GM21576 (cell line): ENCODE results near the gene ADIPOR2.
"Not testable (repeated sequence)": the region's sequence is repeated elsewhere in the genome, so short reads cannot be mapped to it uniquely, and the experiment has no call there.

ENCODE experiments used
- ATAC-seq: cut with Tn5 transposase; IDR thresholded peaks from one replicate; pipeline ENCODE4 v1.9.1; 2021; ENCODE audit warnings: mild to moderate bottlenecking, moderate library complexity; ENCODE audit not compliant: unreplicated experiment

The ADIPOR2 gene

DNA sequence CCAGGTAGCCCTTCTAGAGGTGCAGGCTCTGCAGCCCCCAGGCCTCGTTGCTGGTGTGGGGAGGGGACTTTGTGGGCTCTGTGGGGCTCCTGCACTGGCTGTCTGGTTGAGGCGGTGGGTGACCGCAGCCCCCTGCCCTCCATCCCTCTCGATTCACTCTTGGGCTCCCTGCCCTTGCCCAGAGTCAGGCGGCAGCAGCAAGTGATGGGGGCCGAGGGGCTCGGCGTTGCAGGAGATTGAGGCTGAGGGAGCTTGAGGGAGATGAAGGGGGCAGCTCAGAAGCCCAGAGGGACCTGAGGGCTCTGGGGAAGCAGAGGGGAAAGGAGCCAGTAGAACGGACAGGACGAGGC lies 120.0 kb downstream of the ADIPOR2 start:
- no peak for ATAC-seq

DNA sequence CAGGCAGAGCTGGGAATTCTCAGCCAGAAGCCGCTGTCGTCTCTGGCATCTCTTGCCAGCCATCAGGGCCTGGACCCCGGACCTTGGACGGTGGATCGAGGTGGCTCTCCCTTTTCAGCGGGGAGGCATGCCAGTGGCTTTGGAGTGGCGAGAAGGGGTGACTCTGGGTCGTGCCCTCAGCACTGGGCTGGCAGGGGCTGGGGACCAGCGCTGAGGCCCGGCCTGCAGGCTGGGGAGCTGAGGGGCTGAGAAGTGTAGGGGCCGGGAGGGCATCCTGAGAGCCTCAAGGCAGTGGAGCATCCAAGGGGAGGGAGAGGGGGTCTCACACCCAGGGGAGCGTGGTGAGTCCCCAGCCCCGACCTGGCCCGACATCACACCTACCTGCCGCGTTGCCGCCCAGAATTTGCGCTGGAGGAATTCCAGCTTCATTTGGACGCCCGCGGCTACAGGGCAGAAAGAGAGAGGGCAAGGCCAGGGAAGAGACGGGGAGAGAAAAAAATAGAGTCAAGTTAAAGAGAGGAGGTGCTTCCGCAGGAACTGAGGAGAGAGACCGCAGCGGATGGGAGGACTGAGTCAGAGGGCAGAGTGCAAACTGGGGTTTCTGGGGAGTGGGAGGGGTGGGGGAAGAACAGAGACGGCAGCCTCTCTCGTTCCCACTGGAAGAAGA lies 120.5 kb downstream of the ADIPOR2 start:
- no peak for ATAC-seq

DNA sequence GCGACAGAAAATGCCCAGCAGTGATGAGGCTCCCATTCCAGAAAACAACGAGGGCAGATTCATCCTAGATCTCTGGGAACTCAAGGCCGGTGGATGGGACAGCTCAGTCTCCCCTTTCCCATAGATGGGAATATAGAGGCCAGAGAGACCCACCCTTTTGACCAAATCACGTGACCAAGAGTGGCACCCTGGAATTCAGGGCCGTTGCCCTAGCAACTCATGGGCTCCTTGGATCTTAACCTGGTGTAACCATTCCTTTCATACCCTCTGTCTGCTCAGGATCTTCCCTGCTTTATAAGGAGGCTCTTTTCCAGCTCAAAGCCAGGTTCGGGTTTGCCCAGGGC lies 121.0 kb downstream of the ADIPOR2 start:
- no peak for ATAC-seq

DNA sequence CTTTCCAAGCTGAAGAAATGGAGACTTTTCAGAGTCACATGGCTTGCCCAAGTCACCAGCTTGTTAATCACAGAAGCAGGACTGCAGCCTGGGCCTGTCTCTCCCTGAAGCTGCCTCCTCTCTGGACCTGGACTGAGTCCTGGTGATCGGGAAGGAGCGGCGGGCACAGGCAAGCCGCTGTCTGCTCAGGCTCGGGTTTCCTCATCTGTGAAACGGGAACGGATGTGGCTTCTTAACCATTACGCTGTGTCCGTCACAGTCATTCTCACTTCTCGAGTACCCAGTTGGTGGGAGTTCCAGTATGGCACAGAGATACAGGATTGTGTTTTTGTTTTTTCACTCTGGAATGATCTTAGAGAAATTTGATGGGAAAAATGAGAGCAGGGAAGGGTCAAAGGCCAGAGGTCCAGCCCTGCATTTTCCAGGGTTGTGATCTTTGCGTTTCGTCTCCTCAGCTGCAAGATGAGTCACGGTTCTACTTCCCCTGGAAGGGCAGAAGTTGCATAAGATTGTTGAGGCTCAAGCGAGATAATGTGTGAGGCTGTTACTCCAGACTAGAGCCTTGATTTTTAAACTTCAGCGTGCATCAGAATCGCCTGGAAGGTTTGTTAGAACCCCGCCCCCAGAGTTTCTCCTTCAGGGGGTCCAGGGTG lies 121.9 kb downstream of the ADIPOR2 start:
- ATAC-seq = no peak

DNA sequence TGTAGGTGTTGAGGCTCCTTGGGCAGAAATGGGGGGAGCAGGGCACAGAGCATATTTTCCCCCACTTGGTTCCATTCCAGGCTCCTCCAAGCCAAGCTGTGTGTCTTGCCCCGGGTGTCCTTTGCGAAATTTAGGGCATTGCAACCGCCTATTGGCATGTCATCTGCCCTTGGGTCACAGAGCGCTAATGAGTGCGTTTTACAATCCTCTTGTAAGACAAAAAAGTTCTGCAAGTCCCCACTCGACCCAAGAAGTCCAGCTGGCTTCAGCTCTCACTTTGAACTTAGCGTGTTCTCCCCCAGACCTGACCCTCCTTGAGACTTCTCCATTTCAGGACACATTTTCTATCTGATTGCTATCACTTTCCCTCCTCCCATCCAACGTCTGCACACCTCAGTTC lies 123.4 kb downstream of the ADIPOR2 start:
- no peak for ATAC-seq

DNA sequence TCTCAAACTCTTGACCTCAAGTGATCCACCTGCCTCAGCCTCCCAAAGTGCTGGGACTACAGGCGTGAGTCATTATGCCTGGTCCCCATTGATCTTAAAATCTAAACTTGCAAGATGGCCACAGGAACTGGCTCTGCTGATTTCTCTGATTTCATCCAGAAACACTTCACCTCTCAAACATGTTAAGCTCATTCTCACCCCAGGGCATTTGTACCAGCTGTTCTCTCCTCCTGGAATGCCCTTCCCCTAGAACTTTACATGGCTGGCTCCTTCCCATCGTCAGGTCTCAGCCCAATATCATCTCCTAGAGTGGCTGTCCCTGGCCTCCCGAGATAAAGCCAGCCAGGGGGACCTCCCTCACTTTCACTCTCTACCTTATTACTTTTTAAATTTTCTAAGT lies 124.2 kb downstream of the ADIPOR2 start:
- no peak for ATAC-seq

DNA sequence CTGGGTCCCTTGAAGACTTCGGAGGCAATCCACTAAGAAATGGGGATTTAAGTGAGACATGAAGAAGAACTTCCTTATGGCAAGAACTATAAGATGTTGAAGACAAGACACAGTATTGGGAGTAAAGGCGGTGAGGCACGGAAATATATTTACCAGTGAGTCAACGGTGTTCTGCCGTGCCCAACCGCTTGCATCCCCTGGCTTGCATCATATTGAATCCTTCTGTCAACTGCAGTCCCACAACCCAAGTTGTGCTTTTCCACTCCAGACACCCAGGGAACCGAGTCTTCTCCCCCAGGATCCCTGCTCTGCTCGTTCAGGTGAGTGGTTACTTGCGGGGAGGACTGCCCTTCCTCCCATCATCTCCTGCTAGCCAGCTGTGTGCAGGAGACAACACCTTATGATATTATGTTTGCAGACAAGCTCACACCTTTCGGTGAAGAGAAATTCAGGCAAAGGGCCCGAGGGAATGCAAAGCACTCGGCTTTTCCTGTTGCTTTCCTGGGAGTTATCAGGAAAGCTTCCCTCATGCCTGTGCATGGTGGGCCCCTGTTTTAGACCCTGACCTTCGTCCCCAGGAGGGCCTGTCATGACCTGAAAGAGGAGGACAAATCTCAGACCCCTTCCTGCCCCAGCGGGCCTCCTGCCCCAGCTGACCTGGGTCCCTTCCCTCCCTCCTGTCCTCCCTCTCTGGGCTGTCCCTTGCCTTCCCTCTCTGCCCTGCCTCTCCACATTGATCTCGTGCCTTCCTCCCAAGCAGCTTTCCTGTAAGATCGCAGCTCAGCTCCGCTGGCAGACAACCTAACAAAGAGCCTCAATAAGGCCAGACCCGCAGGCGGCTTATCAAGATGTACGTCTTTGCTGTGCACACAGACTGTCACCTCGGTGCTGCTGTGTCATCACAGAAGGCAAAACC lies 125.2 kb downstream of the ADIPOR2 start:
- no peak for ATAC-seq

DNA sequence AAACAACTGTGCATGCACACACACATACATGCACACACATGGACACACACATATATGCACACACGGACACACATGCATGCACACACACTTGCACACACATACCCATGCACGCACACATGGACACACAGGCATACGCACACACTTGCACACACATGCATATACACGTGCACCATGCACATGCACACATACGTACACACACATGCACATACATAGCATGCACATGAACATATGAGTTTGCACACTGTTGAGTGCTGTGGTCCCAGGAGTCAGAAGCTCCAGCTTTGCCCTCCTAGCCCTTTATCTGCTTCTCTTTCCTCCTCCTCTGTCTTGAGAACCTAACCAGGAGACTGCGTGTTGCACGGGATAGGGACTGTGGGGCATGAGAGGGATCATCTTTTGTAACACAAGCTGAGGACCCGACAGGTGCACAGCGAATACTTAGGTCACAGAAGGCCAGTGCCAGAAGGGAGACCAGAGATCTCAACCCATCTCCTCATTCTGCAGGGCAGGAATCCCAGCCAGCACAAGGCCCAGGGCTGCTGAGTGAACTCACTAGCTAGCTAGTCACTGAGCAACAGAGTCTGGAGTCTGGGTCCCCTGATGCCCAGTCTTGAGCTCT lies 126.0 kb downstream of the ADIPOR2 start:
- no peak for ATAC-seq

DNA sequence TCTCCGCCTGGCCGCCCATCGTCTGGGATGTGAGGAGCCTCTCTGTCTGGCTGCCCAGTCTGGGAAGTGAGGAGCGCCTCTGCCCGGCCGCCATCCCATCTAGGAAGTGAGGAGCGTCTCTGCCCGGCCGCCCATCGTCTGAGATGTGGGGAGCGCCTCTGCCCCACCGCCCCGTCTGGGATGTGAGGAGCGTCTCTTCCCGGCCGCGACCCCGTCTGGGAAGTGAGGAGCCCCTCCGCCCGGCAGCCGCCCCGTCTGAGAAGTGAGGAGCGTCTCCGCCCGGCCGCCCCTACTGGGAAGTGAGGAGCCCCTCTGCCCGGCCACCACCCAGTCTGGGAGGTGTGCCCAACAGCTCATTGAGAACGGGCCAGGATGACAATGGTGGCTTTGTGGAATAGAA lies 127.1 kb downstream of the ADIPOR2 start:
- not testable (repeated sequence) for ATAC-seq

DNA sequence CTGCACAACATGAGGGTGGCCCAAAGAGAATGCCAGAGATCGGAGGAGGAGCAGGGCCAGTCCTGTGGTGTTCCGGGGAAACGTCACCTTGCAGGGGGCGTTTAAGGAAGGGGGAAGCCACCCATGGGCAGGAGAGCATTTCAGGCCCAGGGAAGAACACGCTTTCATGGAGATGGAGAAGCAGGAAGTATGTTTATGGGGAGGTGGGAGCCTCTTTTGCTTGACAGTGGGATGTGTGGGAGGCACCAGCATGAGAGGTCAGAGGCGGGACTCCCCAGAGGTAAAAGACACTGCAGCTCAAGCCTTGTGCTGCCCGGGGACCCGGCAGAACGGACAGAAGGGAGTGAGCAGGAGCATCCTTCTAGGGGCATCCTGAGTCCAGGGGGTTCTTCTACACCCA lies 128.2 kb downstream of the ADIPOR2 start:
- ATAC-seq = no peak

DNA sequence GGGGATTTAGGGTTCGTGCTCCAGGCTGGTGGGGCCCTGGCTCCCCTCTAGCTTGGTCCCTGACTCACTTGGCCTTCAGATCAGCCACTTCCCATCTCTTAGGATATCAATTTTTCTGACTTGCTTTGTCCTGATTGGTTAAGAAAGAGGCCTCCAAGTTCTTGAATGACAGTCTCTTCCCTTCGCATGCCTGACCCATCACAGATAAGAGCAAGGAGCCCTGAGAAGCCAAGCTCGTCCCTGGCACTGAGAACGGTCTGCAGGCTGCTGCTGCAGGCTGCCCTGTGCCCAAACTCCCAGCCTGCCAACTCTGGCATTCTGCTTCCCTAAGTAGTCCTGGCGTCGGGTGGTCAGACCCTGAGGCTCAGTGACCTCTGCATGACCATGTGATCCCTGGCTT lies 128.7 kb downstream of the ADIPOR2 start:
- ATAC-seq = no peak

DNA sequence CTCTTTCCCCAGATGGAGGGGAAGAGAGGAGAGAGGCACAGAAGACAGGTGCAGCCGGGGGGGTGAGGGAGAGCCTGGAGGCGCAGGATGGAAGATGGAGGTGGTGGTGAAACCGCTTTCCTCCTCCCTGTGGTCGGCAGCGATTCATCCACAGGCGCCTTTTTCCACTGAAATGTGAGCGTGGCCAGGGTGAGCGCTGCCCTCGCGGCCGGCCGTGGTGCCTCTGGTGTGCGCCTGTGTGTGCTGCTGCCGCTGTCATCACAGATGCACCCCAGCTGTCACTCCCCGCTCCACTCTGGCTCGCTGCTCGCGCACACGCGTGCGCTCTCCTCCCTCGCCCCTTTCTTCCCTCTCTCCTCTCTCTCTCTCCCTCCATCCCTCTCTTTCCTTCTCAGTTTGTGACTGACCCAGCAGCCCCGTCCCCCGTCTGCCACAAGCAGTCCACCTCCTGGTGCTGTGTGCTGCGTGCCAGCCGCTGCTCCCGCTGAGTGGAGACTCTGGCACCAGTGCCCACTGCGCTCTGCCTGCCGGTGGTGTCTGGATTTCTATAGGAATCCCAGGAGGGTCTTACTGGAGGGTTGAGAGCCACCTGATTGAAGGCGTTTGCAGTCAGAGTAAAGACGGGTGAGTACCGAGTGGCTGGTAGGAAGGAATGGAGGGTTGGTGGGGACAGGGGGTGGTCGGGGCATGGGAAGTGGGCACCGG lies 129.5 kb downstream of the ADIPOR2 start, which contains the start of gene LRTM2:
TSS of gene LRTM2 (plus strand) at position 375 of the 705 bp plus-strand sequence. CDS start 7,584 bp downstream, outside the sequence.
- ATAC-seq = no peak

DNA sequence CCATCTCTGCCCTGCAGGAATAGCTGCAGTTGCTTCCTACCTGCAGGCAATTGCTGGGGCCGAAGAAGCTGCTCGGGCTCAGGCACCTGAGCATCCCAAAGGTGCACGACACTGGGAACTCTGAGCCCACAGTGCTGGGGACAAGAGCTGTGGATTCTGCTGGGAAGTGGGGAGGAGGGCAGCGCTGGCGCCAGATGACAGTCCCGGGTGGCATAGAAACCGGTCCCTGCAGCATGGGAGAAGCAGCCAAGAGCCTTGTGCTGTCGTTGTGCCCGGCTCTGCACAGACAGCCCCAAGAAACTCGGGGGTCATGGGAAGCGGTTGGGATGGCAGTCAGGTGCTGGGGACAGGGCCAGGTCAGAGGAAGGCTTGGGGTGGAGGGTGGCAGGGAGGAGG lies 130.0 kb downstream of the ADIPOR2 start:
- ATAC-seq = no peak

DNA sequence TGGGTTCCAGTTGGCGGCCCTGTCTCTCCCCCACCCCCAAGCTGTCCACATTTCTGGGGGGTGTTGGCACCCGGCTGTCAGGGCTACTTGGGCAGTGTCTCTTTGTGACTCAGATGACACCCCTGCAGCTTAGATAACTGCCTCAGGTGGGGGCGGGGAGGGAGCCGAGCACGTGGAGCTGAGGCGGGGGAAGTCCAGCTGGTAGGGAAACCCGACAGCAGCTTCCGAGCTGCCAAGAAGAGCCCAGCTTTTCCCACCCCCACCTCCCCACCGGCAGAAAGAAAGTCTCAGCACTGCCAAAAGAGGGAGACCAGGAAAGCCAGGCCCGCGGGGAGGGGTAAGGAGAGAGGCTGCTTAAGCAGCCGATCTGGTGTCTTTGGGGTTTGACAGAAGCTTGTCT lies 130.9 kb downstream of the ADIPOR2 start:
- ATAC-seq = no peak

DNA sequence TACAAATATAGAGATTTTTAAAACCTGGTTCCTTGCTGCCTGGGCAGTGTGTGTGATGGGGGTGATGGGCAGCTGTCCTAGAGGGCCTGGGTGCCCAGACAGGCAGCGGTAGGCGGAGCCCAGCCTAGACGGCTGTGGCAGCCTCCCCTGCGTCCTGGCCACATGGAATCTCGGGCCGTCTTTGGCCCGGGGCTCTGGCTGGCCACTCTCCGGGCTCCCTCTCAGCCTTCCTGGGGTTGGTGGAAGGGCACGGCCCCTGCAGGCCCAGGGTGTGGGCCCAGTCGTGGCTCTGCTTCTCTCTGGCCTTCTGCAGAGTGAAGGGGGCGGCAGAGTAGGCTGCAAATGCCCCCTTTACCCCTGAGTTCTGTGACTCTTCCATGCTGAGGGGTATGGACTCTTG lies 131.8 kb downstream of the ADIPOR2 start:
- ATAC-seq = no peak

DNA sequence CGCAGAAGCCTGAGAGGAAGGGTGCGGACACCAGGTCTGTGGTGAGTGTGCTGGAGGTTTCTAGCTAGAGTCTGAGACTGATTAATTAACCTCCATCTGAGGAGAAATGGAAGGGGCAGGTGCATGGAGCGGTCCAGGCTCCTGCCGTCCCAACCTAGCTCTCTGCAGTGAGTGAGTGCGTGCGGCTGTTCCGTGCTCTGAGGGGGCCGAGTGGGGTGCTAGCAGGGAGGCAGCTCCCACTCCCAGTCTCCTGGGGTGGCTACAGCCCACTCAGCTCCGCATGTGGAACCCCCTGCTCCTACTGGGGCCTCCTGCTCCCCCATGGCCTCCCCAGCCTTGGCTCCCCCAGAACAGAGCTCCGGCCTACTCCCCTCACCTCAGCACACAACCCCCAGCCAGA lies 132.4 kb downstream of the ADIPOR2 start:
- ATAC-seq = no peak

DNA sequence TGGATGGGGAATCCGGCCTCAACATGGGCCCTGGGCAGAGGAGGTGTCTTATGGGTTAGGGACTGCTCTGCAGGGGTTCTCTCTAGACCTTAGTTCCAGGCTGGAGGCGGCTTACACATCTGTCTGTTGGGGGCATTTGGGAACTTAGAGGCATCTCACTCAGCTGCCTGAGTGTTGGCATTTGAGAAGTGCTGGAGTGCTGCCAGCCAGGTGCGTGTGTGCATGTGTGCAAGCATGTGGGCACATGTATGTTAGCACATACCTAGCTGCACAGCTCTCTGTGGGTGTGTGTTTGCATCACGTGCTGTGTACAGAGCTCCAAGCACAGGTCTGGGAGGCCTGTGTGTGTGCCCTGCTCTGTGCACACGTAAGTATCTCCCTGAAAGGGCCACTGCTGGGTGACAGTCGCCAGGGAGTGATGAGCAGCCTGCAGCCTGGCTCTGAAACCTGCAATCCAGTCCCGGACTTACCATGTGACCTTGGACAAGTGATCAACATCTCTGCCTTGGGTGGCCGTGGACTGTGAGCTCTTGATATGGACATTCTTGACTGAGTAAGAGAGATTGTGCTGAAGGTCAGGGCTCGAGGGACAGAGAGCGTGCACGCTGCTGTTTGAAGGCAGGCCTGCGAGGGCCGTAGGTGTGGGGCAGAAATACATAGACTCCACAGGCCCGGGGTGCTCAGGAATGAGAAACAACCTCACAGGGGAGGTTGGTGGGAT lies 134.7 kb downstream of the ADIPOR2 start:
- ATAC-seq = no peak

DNA sequence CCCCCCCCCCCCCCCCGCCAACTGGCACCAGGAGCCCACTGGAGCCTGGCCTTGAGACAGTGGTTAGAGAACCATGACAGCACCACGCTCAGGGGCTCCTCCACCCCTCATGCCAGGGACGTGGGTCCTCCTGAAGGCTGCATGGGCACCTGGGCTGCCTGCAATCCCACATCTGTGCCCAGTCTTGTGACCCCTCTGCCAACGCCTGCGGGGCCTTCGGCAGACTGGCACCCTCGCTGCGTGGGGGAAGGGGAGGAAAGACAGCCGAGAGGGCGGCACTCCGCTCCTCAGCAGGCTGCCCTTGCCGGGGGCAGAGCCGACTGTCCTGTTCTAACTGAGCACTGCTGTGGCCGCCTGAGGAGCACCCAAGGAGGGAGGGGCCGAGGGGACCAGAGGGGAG lies 135.5 kb downstream of the ADIPOR2 start:
- ATAC-seq = no peak

DNA sequence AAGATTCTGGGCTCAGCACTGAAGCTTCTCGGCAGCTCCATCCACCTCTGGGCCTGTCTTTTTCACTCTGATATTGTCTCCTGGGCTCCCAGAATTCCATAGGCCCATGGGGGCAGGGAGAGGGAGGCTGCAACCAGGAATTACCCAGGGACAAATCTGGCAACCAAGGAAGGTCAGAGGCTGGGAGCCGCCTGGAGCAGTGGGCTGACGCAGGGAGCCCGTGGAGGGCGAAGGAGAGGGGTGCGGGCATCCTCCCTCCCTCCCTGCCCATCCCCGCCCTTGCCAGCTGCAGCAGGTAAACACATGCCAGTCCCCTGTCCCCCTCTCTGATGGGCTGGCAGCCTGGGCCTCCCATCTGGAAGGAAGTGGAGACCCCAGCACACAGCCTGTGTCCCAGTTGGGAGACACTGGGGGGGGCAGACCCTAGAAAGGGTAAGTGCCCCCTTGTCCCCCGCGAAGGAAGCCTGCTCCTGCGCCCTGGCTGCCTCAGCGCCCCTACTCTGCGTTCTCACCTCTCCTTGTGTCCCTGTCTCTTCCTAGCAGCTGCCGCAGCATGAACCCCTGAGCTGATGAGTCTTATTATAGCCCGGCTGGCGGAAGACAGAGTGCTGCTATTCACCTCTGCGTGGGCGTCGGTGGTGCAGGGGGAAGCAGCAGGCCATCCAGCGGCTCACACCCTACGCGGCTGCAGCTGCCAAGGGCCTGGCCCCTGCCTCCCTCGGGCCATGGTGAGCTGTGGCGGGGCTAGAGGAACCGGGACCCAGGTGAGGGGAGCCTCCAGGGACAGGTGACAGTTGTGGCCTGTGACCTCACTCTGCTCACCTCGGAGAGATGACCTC lies 136.2 kb downstream of the ADIPOR2 start:
- ATAC-seq = no peak
